Neural cell (in vitro differentiated cells): Measurements from ENCODE around the gene CBX8. TPM values are rescaled to one million over a fixed set of nuclear protein-coding genes. Genes with fewer than 3 reads are reported as not detected.

Source experiments
- H2AFZ ChIP-seq: fragments of 200-600, 300-800 bp; sonication (generic), shearing (Covaris generic); 2 replicates; pipeline ENCODE4 v1.6.0; 2014; ENCODE audit warnings: low read depth, mild to moderate bottlenecking, antibody characterized with exemption, low read length, moderate library complexity
- H3F3A ChIP-seq: fragments of 200-600 bp; shearing (Covaris generic); 2 replicates; pipeline ENCODE4 v1.6.1; 2016; ENCODE audit warnings: mild to moderate bottlenecking, moderate library complexity, mixed read lengths, antibody characterized with exemption, low read length; ENCODE audit not compliant: insufficient read depth, poor library complexity, severe bottlenecking
- H3K27ac ChIP-seq: fragments of 200-600, 300-800 bp; sonication (generic), shearing (Covaris generic); 2 replicates; pipeline ENCODE4 v1.5.1; 2014; ENCODE audit warnings: mild to moderate bottlenecking, low read length, moderate library complexity
- H3K27me3 ChIP-seq: fragments of 300-800, 200-600 bp; sonication (generic), shearing (Covaris generic); 2 replicates; pipeline ENCODE4 v1.6.0; 2014; ENCODE audit warnings: mild to moderate bottlenecking, low read depth, low read length, moderate library complexity; ENCODE audit not compliant: insufficient read depth
- H3K36me3 ChIP-seq: fragments of 300-800, 200-600 bp; sonication (generic), shearing (Covaris generic); 2 replicates; pipeline ENCODE4 v1.5.1; 2014; ENCODE audit warnings: mild to moderate bottlenecking, antibody characterized with exemption, low read length, moderate library complexity; ENCODE audit not compliant: insufficient read depth
- H3K4me2 ChIP-seq: fragments of 300-800, 200-600 bp; sonication (generic), shearing (Covaris generic); 2 replicates; pipeline ENCODE4 v1.6.0; 2014; ENCODE audit warnings: mild to moderate bottlenecking, low read length
- H3K4me3 ChIP-seq: fragments of 300-800, 200-600 bp; sonication (generic), shearing (Covaris generic); 2 replicates; pipeline ENCODE4 v1.5.1; 2014; ENCODE audit warnings: mild to moderate bottlenecking, low read length, moderate library complexity
- H3K79me2 ChIP-seq: fragments of 200-600 bp; shearing (Covaris generic); replicated peaks from 2 replicates; pipeline ENCODE4 v1.6.0; 2014; ENCODE audit warnings: mild to moderate bottlenecking, low read length, moderate library complexity; ENCODE audit not compliant: insufficient read depth
- H3K9ac ChIP-seq: fragments of 300-800, 200-600 bp; sonication (generic), shearing (Covaris generic); 2 replicates; pipeline ENCODE4 v1.6.1; 2016; ENCODE audit warnings: mild to moderate bottlenecking, low read length, mixed read lengths
- H3K9me2 ChIP-seq: fragments of 200-600 bp; shearing (Covaris generic); 2 replicates; pipeline ENCODE4 v1.6.1; 2016; ENCODE audit warnings: mild to moderate bottlenecking, low read length, mixed read lengths; ENCODE audit not compliant: insufficient read depth
- H3K9me3 ChIP-seq: fragments of 200-600, 300-800 bp; sonication (generic), shearing (Covaris generic); 2 replicates; pipeline ENCODE4 v1.6.1; 2016; ENCODE audit warnings: mild to moderate bottlenecking, mixed run types, low read length, moderate library complexity, mixed read lengths
- H4K20me1 ChIP-seq: fragments of 200-600 bp; shearing (Covaris generic); 2 replicates; pipeline ENCODE4 v1.6.1; 2016; ENCODE audit warnings: mild to moderate bottlenecking, mixed run types; ENCODE audit not compliant: insufficient read depth
- EP300 ChIP-seq: fragments of 450-650 bp; conservative IDR thresholded peaks from 2 replicates; pipeline ENCODE4 v1.6.1; 2014; ENCODE audit warnings: antibody characterized with exemption, mild to moderate bottlenecking, moderate library complexity; ENCODE audit not compliant: poor library complexity, severe bottlenecking
- EZH2 ChIP-seq: fragments of 200-600, 300-800 bp; shearing (Covaris generic), sonication (generic); IDR thresholded peaks from 2 replicates; pipeline ENCODE4 v1.6.1; 2014; ENCODE audit warnings: antibody characterized with exemption, low read length, borderline replicate concordance, mild to moderate bottlenecking; ENCODE audit not compliant: insufficient read depth, poor library complexity, severe bottlenecking
- MXI1 ChIP-seq: fragments of 450-650 bp; conservative IDR thresholded peaks from 2 replicates; pipeline ENCODE4 v1.6.1; 2014; ENCODE audit warnings: antibody characterized with exemption, mild to moderate bottlenecking; ENCODE audit not compliant: poor library complexity, severe bottlenecking
- POLR2AphosphoS5 ChIP-seq: IDR thresholded peaks from 2 replicates; pipeline ENCODE4 v1.6.1; 2012
- RAD21 ChIP-seq: fragments of 450-650 bp; conservative IDR thresholded peaks from 2 replicates; pipeline ENCODE4 v1.6.1; 2014; ENCODE audit warnings: antibody characterized with exemption, mild to moderate bottlenecking, moderate library complexity
- SMC3 ChIP-seq: fragments of 450-650 bp; conservative IDR thresholded peaks from 2 replicates; pipeline ENCODE4 v1.6.1; 2014; ENCODE audit warnings: antibody characterized with exemption, mild to moderate bottlenecking, moderate library complexity; ENCODE audit not compliant: poor library complexity
- TAF1 ChIP-seq: IDR thresholded peaks from 2 replicates; pipeline ENCODE4 v1.6.1; 2012; ENCODE audit warnings: low read depth
- polyA plus RNA-seq: library from polyadenylated mRNA; depleted of rRNA; stranded (reverse); fragments of >200 nt; gene quantifications from 2 replicates; pipeline ENCODE4 v1.2.3, GENCODE V29; 2014
- TF ChIP-seq, protein P1 (sequence below): fragments of 450-650 bp; IDR thresholded peaks from 2 replicates; pipeline ENCODE4 v1.5.1; 2014; ENCODE audit warnings: antibody characterized with exemption, mild to moderate bottlenecking, moderate library complexity; ENCODE audit not compliant: poor library complexity, severe bottlenecking
- TF ChIP-seq, protein P2 (sequence below): IDR thresholded peaks from 2 replicates; pipeline ENCODE4 v1.6.1; 2012; ENCODE audit warnings: borderline replicate concordance

The CBX8 gene
- polyA plus RNA-seq, 1 donor from 2014 or later = 15.4 TPM

DNA sequence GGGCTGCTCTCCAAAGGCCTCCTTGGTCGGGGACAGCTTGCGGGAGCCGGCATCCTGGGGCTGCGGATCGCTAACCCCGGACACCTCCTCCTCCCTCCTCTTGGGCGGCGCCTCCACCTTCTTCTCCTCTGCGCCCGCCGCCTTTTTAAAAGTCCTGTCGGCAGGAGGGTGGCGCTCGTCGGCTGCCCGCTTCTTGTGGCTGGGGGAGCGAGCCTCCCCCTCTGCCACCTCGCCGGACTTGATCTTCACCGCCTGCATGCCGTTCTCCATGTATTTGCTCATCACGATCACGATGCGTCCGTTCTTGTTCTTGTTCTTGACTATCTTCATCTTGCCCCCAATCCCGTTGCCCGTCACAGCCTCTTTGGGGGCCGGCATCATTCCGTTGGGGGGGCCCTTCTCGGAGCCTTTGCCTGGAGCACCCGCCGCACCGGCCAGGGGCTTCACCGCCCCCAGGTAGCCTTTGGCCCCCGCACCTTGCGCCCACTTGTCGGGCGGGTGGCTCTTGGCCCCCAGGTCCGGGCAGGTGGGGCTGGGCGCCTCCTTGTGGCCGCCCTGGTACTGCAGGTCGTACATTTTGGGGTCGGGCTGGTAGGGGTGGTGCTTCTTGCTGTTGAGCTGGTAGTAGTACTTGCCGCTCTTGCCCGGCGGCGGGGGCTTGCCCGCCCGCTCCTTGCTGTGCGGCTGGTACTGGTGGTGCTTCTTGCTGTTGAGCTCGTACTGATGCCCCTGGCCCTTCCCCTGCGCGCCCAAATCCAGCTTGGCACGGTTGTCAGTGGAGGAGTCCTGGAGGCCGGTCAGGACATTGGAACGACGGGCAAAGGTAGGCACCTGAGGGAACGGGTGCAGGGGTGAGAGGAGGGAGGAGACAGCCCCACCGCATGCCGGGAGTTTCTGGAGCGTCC lies 37.9 kb upstream of the CBX8 start:
- Histone ChIP-seq H3K9me3 (no peaks in the 10 kb centered on the region), H2AFZ (no peak overlapping the region), H3K27ac (no peak overlapping the region), H3K4me3 (peak overlapping the region; percentile 83), H3K27me3 (peaks cover 21% of the 10 kb centered on the region), H4K20me1 (peaks cover 48% of the 10 kb centered on the region), H3K79me2 (peaks cover 43% of the 10 kb centered on the region), H3K36me3 (no peaks in the 10 kb centered on the region), H3K4me2 (no peak overlapping the region), H3K9ac (peak overlapping the region; percentile 94), H3F3A (peaks cover 3% of the 10 kb centered on the region), H3K9me2 (no peaks in the 10 kb centered on the region)
- TF ChIP-seq, protein P1, sequence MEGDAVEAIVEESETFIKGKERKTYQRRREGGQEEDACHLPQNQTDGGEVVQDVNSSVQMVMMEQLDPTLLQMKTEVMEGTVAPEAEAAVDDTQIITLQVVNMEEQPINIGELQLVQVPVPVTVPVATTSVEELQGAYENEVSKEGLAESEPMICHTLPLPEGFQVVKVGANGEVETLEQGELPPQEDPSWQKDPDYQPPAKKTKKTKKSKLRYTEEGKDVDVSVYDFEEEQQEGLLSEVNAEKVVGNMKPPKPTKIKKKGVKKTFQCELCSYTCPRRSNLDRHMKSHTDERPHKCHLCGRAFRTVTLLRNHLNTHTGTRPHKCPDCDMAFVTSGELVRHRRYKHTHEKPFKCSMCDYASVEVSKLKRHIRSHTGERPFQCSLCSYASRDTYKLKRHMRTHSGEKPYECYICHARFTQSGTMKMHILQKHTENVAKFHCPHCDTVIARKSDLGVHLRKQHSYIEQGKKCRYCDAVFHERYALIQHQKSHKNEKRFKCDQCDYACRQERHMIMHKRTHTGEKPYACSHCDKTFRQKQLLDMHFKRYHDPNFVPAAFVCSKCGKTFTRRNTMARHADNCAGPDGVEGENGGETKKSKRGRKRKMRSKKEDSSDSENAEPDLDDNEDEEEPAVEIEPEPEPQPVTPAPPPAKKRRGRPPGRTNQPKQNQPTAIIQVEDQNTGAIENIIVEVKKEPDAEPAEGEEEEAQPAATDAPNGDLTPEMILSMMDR = peak; percentile 65
- TF ChIP-seq RAD21 = peak; percentile 45
- no peak for TF ChIP-seq MXI1
- TF ChIP-seq SMC3 = peak; percentile 66
- no peak for TF ChIP-seq EZH2
- TF ChIP-seq, protein P2, sequence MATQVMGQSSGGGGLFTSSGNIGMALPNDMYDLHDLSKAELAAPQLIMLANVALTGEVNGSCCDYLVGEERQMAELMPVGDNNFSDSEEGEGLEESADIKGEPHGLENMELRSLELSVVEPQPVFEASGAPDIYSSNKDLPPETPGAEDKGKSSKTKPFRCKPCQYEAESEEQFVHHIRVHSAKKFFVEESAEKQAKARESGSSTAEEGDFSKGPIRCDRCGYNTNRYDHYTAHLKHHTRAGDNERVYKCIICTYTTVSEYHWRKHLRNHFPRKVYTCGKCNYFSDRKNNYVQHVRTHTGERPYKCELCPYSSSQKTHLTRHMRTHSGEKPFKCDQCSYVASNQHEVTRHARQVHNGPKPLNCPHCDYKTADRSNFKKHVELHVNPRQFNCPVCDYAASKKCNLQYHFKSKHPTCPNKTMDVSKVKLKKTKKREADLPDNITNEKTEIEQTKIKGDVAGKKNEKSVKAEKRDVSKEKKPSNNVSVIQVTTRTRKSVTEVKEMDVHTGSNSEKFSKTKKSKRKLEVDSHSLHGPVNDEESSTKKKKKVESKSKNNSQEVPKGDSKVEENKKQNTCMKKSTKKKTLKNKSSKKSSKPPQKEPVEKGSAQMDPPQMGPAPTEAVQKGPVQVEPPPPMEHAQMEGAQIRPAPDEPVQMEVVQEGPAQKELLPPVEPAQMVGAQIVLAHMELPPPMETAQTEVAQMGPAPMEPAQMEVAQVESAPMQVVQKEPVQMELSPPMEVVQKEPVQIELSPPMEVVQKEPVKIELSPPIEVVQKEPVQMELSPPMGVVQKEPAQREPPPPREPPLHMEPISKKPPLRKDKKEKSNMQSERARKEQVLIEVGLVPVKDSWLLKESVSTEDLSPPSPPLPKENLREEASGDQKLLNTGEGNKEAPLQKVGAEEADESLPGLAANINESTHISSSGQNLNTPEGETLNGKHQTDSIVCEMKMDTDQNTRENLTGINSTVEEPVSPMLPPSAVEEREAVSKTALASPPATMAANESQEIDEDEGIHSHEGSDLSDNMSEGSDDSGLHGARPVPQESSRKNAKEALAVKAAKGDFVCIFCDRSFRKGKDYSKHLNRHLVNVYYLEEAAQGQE = no peak
- no peak for TF ChIP-seq EP300
- TF ChIP-seq POLR2AphosphoS5 = no peak
- no peak for TF ChIP-seq TAF1

DNA sequence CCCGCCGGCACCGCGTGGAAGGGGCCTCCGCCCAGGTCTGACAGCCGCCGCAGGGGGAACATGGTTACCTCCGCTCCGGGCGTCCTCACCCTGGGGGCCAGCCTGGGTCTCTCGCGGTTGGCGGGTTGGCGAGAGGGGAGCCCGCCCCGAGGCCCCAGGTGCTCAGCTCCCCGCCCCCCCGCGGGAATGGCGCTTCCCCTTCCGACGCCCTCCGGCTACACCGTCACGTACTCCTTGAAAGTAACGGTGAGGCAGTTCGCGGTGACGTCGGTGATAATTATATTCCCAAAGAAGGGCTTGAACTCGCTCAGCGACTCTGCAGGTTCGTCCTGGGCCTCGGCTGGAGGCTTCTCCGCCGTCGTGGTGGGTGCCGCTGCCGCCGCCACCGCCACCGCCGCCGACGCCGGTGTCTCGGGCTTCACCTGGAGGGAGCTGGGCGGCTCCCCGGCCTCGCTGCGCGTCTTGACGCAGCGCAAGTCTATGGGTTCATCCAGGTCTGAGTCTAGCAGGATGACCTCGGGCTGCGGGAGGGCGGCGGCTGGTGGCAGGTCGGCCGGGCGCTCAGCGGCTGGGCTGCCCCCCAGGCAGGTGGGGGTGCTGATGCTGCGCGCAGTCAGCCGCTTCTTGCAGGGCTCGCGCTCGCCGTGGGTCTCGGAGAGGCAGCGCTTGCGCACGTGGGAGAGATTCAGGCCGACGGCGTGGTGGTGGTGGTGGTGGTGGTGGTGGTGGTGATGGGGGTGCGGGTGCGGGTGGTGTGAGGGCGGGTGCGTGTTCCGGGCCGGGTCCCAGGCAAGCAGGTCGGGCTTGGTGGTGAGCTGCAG lies 37.1 kb upstream of the CBX8 start:
- Histone ChIP-seq H3K36me3 (no peaks in the 10 kb centered on the region), H3K4me2 (peak overlapping the region; percentile 62), H4K20me1 (peaks cover 48% of the 10 kb centered on the region), H2AFZ (no peak overlapping the region), H3K27ac (no peak overlapping the region), H3K9me2 (no peaks in the 10 kb centered on the region), H3K9me3 (no peaks in the 10 kb centered on the region), H3K9ac (peak overlapping the region; percentile 36), H3K79me2 (peaks cover 43% of the 10 kb centered on the region), H3F3A (peaks cover 3% of the 10 kb centered on the region), H3K27me3 (peaks cover 18% of the 10 kb centered on the region), H3K4me3 (peak overlapping the region; percentile 83)
- TF ChIP-seq EZH2 = no peak
- no peak for TF ChIP-seq RAD21
- TF ChIP-seq EP300 = no peak
- no peak for TF ChIP-seq SMC3
- no peak for TF ChIP-seq TAF1
- TF ChIP-seq, protein P2 = no peak
- TF ChIP-seq, protein P1 = no peak
